Suprapubic skin (tissue), 4 donors: Measurements from ENCODE around the gene SRRM2. TPM values are rescaled to one million over a fixed set of nuclear protein-coding genes. Genes with fewer than 3 reads are reported as not detected.

Source experiments
- DNase-seq, 2 donors: peaks; one replicate each; pipeline ENCODE4 v3.0.0-alpha.2; 2019; ENCODE audit warnings: low spot score in 2 of 2
- H3K27ac ChIP-seq: fragments of 200-600 bp; sonication (generic); one replicate; pipeline ENCODE4 v1.5.1; 2019
- H3K27me3 ChIP-seq: fragments of 200-600 bp; sonication (generic); one replicate; pipeline ENCODE4 v1.5.1; 2019
- H3K36me3 ChIP-seq: fragments of 200-600 bp; sonication (generic); one replicate; pipeline ENCODE4 v1.5.1; 2019
- H3K4me1 ChIP-seq: fragments of 200-600 bp; sonication (generic); one replicate; pipeline ENCODE4 v1.5.1; 2019
- H3K4me3 ChIP-seq: fragments of 200-600 bp; sonication (generic); one replicate; pipeline ENCODE4 v1.5.1; 2019; ENCODE audit warnings: mild to moderate bottlenecking
- H3K9me3 ChIP-seq: fragments of 200-600 bp; sonication (generic); one replicate; pipeline ENCODE4 v1.5.1; 2019
- EP300 ChIP-seq: sonication (generic); formaldehyde crosslinking; IDR thresholded peaks from one replicate; pipeline ENCODE4 v1.6.1; 2017; ENCODE audit warnings: antibody characterized with exemption
- POLR2A ChIP-seq, 2 donors: fragments of 450-650 bp; IDR thresholded peaks; one replicate each; pipeline ENCODE4 v1.6.1; 2017; ENCODE audit warnings: antibody characterized with exemption in 2 of 2, mild to moderate bottlenecking in 2 of 2, moderate library complexity in 2 of 2
- POLR2AphosphoS5 ChIP-seq, 3 donors: sonication (generic); formaldehyde crosslinking; IDR thresholded peaks; one replicate each; pipeline ENCODE4 v1.6.1; 2017; ENCODE audit warnings: antibody characterized with exemption in 3 of 3
- WGBS: methylation state at CpG from one replicate; pipeline ENCODE4 v1.1.5; 2018; 5-methylcytosine and 5-hydroxymethylcytosine counted together
- total RNA-seq, 4 donors: library from RNA; depleted of rRNA; stranded (reverse); fragments of >200 nt; gene quantifications; one replicate each; pipeline ENCODE4 v1.1.0, GENCODE V29; 2016
- TF ChIP-seq, protein P1 (sequence below), 2 donors: fragments of 200-600 bp in 1 of 2; fragments of 450-650 bp in 1 of 2; sonication (generic) in 1 of 2; IDR thresholded peaks; one replicate each; pipeline ENCODE4 v1.5.1; 2016 to 2019; ENCODE audit warnings: antibody characterized with exemption in 2 of 2, mild to moderate bottlenecking in 1 of 2, moderate library complexity in 1 of 2

The SRRM2 gene
- total RNA-seq, 4 donors from 2014 or later = 484 to 1,595 (median 654) TPM

GRCh38 chr16:2771496-2772402 lies 19.3 kb downstream of the SRRM2 start:
- WGBS = 73% methylated on average over 17 of the region's 18 CpGs
- H3K36me3 ChIP-seq = peaks cover 74% of the 10 kb centered on the region
- H3K27ac ChIP-seq = peak overlapping the region; percentile 33

GRCh38 chr16:2773188-2773968 lies 20.9 kb downstream of the SRRM2 start:
- H3K27me3 ChIP-seq = no peaks in the 10 kb centered on the region
- H3K4me1 ChIP-seq = peaks cover 54% of the 10 kb centered on the region
- no peak overlapping the region for H3K27ac ChIP-seq
- H3K36me3 ChIP-seq = peaks cover 58% of the 10 kb centered on the region
- 82% methylated on average over 8 of the region's 12 CpGs for WGBS
- H3K4me3 ChIP-seq = no peak overlapping the region
- TF ChIP-seq EP300 = no peak
- TF ChIP-seq POLR2AphosphoS5 (IDR thresholded peaks at IDR 0.05) = no peak
- no peak for TF ChIP-seq POLR2A (IDR thresholded peaks at IDR 0.05)
- TF ChIP-seq, protein P1, sequence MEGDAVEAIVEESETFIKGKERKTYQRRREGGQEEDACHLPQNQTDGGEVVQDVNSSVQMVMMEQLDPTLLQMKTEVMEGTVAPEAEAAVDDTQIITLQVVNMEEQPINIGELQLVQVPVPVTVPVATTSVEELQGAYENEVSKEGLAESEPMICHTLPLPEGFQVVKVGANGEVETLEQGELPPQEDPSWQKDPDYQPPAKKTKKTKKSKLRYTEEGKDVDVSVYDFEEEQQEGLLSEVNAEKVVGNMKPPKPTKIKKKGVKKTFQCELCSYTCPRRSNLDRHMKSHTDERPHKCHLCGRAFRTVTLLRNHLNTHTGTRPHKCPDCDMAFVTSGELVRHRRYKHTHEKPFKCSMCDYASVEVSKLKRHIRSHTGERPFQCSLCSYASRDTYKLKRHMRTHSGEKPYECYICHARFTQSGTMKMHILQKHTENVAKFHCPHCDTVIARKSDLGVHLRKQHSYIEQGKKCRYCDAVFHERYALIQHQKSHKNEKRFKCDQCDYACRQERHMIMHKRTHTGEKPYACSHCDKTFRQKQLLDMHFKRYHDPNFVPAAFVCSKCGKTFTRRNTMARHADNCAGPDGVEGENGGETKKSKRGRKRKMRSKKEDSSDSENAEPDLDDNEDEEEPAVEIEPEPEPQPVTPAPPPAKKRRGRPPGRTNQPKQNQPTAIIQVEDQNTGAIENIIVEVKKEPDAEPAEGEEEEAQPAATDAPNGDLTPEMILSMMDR (IDR thresholded peaks at IDR 0.05) = no peak
- H3K9me3 ChIP-seq = no peaks in the 10 kb centered on the region
- DNase-seq = no peak

More at GRCh38 chr16:2771496-2772402, 19.3 kb downstream of the SRRM2 start:
- no peak for TF ChIP-seq EP300
- no peak for TF ChIP-seq POLR2AphosphoS5 (IDR thresholded peaks at IDR 0.05)
- no peak for TF ChIP-seq POLR2A (IDR thresholded peaks at IDR 0.05)
- TF ChIP-seq, protein P1 (IDR thresholded peaks at IDR 0.05) = no peak
- peaks cover 59% of the 10 kb centered on the region for H3K4me1 ChIP-seq
- DNase-seq = no peak
- H3K27me3 ChIP-seq = no peaks in the 10 kb centered on the region
- no peaks in the 10 kb centered on the region for H3K9me3 ChIP-seq
- no peak overlapping the region for H3K4me3 ChIP-seq

GRCh38 chr16:2774161-2774891 lies 21.9 kb downstream of the SRRM2 start:
- no peaks in the 10 kb centered on the region for H3K27me3 ChIP-seq
- no peak for TF ChIP-seq POLR2A (IDR thresholded peaks at IDR 0.05)
- TF ChIP-seq POLR2AphosphoS5 (IDR thresholded peaks at IDR 0.05) = no peak
- no peak for TF ChIP-seq EP300
- no peak for DNase-seq
- no peaks in the 10 kb centered on the region for H3K9me3 ChIP-seq
- 83% methylated on average over 2 of the region's 7 CpGs for WGBS
- peak overlapping the region; percentile 22 for H3K27ac ChIP-seq
- peaks cover 54% of the 10 kb centered on the region for H3K4me1 ChIP-seq
- no peak overlapping the region for H3K4me3 ChIP-seq
- peaks cover 49% of the 10 kb centered on the region for H3K36me3 ChIP-seq

DNA sequence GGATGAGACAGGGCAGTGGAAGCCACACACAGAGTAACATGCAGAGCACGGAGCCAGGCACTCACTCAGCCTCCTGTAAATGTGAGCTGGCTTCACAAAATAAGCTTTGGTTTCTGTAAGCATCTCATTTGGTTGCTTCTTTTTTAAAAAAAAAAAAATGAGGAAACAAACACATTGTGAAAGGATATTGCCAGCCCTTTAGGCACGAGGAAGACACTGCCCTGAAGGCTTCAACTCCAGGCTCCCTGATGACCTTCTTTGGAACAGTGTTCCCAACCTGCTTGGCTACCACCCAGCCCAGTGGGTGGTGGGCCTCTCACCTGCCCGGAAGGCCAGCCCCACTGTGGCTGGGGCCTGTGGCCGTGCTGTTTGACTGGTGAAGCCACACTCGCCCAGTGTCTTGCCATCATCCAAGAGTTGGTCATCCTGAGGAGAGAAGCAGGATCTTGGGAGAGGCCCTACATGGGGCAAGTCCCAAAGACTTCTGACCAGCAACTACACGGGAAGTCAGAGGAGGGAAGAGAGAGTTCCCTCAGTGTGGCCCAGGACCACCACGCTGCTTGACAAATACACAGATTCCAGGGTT lies 22.8 kb downstream of the SRRM2 start:
- no peaks in the 10 kb centered on the region for H3K27me3 ChIP-seq
- no peak for DNase-seq
- H3K9me3 ChIP-seq = no peaks in the 10 kb centered on the region
- peaks cover 46% of the 10 kb centered on the region for H3K4me1 ChIP-seq
- H3K4me3 ChIP-seq = peak overlapping the region; percentile 84
- WGBS = 71% methylated on average over 7 of the region's 7 CpGs
- H3K36me3 ChIP-seq = peaks cover 40% of the 10 kb centered on the region
- TF ChIP-seq, protein P1 (IDR thresholded peaks at IDR 0.05) = no peak
- no peak for TF ChIP-seq POLR2AphosphoS5 (IDR thresholded peaks at IDR 0.05)
- TF ChIP-seq EP300 = no peak
- TF ChIP-seq POLR2A (IDR thresholded peaks at IDR 0.05) = no peak
- peak overlapping the region; percentile 63 for H3K27ac ChIP-seq
